Hepatocyte (in vitro differentiated cells): ENCODE data around the gene SMG9. TPM values are rescaled to one million over a fixed set of nuclear protein-coding genes. Genes with fewer than 3 reads are reported as not detected.

ENCODE experiments used
- DNase-seq: peaks from one replicate; pipeline ENCODE4 v3.0.0-alpha.2; 2016; ENCODE audit warnings: low spot score
- H2AFZ ChIP-seq: fragments of 200-600 bp; sonication (generic); 2 replicates; pipeline ENCODE4 v1.6.0; 2016; ENCODE audit warnings: antibody characterized with exemption, mild to moderate bottlenecking
- H3K27ac ChIP-seq: fragments of 200-600 bp; sonication (generic); 2 replicates; pipeline ENCODE4 v1.5.1; 2016; ENCODE audit warnings: mild to moderate bottlenecking
- H3K27me3 ChIP-seq: fragments of 200-600 bp; sonication (generic); 2 replicates; pipeline ENCODE4 v1.6.1; 2016
- H3K36me3 ChIP-seq: fragments of 200-600 bp; sonication (generic); replicated peaks from 2 replicates; pipeline ENCODE4 v1.5.1; 2016; ENCODE audit warnings: low read depth; ENCODE audit not compliant: insufficient read depth
- H3K4me1 ChIP-seq: fragments of 200-600 bp; sonication (generic); 2 replicates; pipeline ENCODE4 v1.5.1; 2016; ENCODE audit warnings: mild to moderate bottlenecking, moderate library complexity; ENCODE audit not compliant: insufficient read depth
- H3K4me2 ChIP-seq: fragments of 200-600 bp; sonication (generic); 2 replicates; pipeline ENCODE4 v1.6.0; 2016
- H3K4me3 ChIP-seq: fragments of 200-600 bp; sonication (generic); 2 replicates; pipeline ENCODE4 v1.5.1; 2016; ENCODE audit warnings: mild to moderate bottlenecking
- H3K79me2 ChIP-seq: fragments of 200-600 bp; sonication (generic); 2 replicates; pipeline ENCODE4 v1.6.0; 2017; ENCODE audit warnings: mild to moderate bottlenecking
- H3K9me2 ChIP-seq: fragments of 200-600 bp; sonication (generic); replicated peaks from 2 replicates; pipeline ENCODE4 v1.6.0; 2017; ENCODE audit warnings: mild to moderate bottlenecking; ENCODE audit not compliant: insufficient read depth
- H3K9me3 ChIP-seq: fragments of 200-600 bp; sonication (generic); 2 replicates; pipeline ENCODE4 v1.5.1; 2016; ENCODE audit warnings: low read depth, mild to moderate bottlenecking
- H4K20me1 ChIP-seq: fragments of 200-600 bp; sonication (generic); 2 replicates; pipeline ENCODE4 v1.6.0; 2016; ENCODE audit warnings: mild to moderate bottlenecking; ENCODE audit not compliant: insufficient read depth, poor library complexity, severe bottlenecking
- CTCF ChIP-seq: fragments of 200-600 bp; sonication (generic); IDR thresholded peaks from 2 replicates; pipeline ENCODE4 v1.5.1; 2016; ENCODE audit warnings: antibody characterized with exemption, mild to moderate bottlenecking; ENCODE audit not compliant: poor library complexity
- EZH2 ChIP-seq: fragments of 200-600 bp; sonication (generic); IDR thresholded peaks from 2 replicates; pipeline ENCODE4 v1.6.1; 2016; ENCODE audit warnings: antibody characterized with exemption, mild to moderate bottlenecking, borderline replicate concordance
- EZH2phosphoT487 ChIP-seq: fragments of 200-600 bp; sonication (generic); IDR thresholded peaks from one replicate; pipeline ENCODE4 v1.6.1; 2018; ENCODE audit warnings: antibody characterized with exemption, mild to moderate bottlenecking, low read depth, moderate library complexity; ENCODE audit not compliant: unreplicated experiment, severe bottlenecking
- WGBS: methylation state at CpG from one replicate; pipeline ENCODE4 v1.1.6; 2016; ENCODE audit warnings: low lambda C conversion rate; ENCODE audit errors: missing lambda C conversion rate; 5-methylcytosine and 5-hydroxymethylcytosine counted together
- polyA plus RNA-seq: library from polyadenylated mRNA; unstranded; fragments of >200 nt; fragmentation: Nextera tagmentation; extraction: Ambion mirVana; gene quantifications from 2 replicates; pipeline ENCODE4 v1.2.1, GENCODE V29; 2016
- total RNA-seq: library from RNA; depleted of rRNA; stranded (reverse); fragments of >200 nt; gene quantifications from 2 replicates; pipeline ENCODE4 v1.2.3, GENCODE V29; 2014

Gene SMG9
- total and polyA plus RNA-seq, 2 experiments from 2014 or later = 16.1 to 34.9 TPM

GRCh38 chr19:43783636-43784035 is 28.9 kb upstream of the SMG9 start:
- Histone ChIP-seq H3K4me1 (no peaks in the 10 kb centered on the region), H3K36me3 (no peaks in the 10 kb centered on the region), H3K9me3 (no peaks in the 10 kb centered on the region), H3K27me3 (no peaks in the 10 kb centered on the region), H3K79me2 (no peaks in the 10 kb centered on the region), H3K4me2 (no peak overlapping the region), H2AFZ (no peak overlapping the region), H4K20me1 (no peaks in the 10 kb centered on the region), H3K27ac (no peak overlapping the region), H3K9me2 (no peaks in the 10 kb centered on the region), H3K4me3 (no peak overlapping the region)
- DNase-seq = no peak
- TF ChIP-seq CTCF (no peak), EZH2 (no peak), EZH2phosphoT487 (no peak)
- WGBS = 91% methylated on average over 8 of the region's 8 CpGs

DNA sequence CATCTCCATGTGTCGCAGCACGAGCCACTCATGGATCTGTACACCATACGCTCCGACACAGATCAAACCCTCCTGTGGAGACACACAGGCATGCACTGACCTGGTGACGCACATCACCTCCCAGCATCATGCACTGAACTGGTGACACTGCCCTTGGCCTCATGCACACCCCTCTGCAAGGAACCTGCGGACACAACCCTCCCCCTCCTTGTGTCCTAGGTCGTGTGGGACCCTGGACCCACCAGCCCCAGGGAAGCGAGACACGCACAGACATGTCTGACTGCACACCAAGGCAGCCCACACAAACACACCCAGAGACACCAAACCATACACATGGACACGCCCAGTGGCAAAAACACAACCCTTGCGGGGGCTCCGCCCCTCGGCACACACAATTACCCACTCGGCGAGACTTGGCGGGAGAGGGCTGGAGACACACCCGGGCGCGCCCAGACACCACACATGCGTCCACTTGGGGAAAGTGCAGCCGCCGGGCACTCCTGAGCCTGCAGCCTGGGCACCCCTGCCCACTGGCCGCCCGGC is 28.0 kb upstream of the SMG9 start:
- Histone ChIP-seq H4K20me1 (no peaks in the 10 kb centered on the region), H3K4me1 (no peaks in the 10 kb centered on the region), H2AFZ (no peak overlapping the region), H3K9me2 (no peaks in the 10 kb centered on the region), H3K4me3 (no peak overlapping the region), H3K79me2 (no peaks in the 10 kb centered on the region), H3K27me3 (no peaks in the 10 kb centered on the region), H3K9me3 (no peaks in the 10 kb centered on the region), H3K36me3 (no peaks in the 10 kb centered on the region), H3K4me2 (no peak overlapping the region), H3K27ac (no peak overlapping the region)
- WGBS = 87% methylated on average over 24 of the region's 24 CpGs
- TF ChIP-seq EZH2phosphoT487 = no peak
- TF ChIP-seq EZH2 = no peak
- no peak for TF ChIP-seq CTCF
- no peak for DNase-seq

DNA sequence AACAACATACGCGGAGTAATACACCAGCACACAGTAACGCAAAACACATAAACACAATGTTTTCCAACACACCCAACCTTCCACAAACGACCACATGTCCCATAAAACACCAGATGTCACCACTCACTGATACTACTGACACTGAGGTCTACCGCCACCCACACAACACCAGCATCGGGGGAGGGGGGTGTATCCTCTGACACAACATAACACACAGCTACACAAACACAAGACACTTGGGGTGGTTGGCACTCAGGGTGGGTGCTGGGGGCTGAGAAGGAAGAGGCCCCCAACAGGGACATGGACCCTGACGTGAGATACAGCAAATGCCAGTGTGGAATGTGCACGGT is 27.5 kb upstream of the SMG9 start:
- H3K27me3 ChIP-seq = no peaks in the 10 kb centered on the region
- H3K4me3 ChIP-seq = no peak overlapping the region
- H3K4me2 ChIP-seq = no peak overlapping the region
- TF ChIP-seq CTCF (no peak), EZH2 (no peak), EZH2phosphoT487 (no peak)
- H3K9me3 ChIP-seq = no peaks in the 10 kb centered on the region
- H2AFZ ChIP-seq = no peak overlapping the region
- 71% methylated on average over 8 of the region's 8 CpGs for WGBS
- H3K36me3 ChIP-seq = no peaks in the 10 kb centered on the region
- H3K4me1 ChIP-seq = no peaks in the 10 kb centered on the region
- H3K27ac ChIP-seq = no peak overlapping the region
- no peaks in the 10 kb centered on the region for H3K9me2 ChIP-seq
- H4K20me1 ChIP-seq = no peaks in the 10 kb centered on the region
- H3K79me2 ChIP-seq = no peaks in the 10 kb centered on the region
- no peak for DNase-seq
